Measurements from ENCODE around the gene PGAM1. TPM values are rescaled to one million over a fixed set of nuclear protein-coding genes. Genes with fewer than 3 reads are reported as not detected.
"Not testable (repeated sequence)": the region's sequence is repeated elsewhere in the genome, so short reads cannot be mapped to it uniquely, and the experiment has no call there.

The PGAM1 gene
- total RNA-seq, 1 donor from 2014 or later, result 356 TPM

DNA sequence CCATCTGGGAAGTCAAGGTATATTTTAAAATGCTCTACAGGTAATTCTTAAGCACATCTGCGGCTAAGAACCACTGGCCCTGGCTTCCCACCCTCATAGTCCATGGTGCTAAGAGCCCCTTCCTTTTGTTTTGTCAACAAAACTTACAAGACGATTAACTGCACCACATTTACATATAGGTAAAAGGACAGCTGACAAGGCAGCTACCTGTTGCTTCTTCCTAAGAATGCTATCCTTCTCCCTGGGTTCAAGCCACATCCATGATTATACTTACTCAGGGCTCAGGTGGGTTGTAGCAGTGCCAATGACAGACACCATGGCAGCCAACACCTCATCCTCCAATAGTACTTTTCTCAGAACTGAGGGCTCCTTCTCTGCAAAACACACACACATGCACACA lies 36.3 kb downstream of the PGAM1 start:
- no peaks in the 10 kb centered on the region for H3K27me3 ChIP-seq (ENCODE audit: control insufficient read depth, insufficient read depth, low read length)
- H3K4me3 ChIP-seq (ENCODE audit: low read depth, low read length), result no peak overlapping the region
- TF ChIP-seq, protein P1, sequence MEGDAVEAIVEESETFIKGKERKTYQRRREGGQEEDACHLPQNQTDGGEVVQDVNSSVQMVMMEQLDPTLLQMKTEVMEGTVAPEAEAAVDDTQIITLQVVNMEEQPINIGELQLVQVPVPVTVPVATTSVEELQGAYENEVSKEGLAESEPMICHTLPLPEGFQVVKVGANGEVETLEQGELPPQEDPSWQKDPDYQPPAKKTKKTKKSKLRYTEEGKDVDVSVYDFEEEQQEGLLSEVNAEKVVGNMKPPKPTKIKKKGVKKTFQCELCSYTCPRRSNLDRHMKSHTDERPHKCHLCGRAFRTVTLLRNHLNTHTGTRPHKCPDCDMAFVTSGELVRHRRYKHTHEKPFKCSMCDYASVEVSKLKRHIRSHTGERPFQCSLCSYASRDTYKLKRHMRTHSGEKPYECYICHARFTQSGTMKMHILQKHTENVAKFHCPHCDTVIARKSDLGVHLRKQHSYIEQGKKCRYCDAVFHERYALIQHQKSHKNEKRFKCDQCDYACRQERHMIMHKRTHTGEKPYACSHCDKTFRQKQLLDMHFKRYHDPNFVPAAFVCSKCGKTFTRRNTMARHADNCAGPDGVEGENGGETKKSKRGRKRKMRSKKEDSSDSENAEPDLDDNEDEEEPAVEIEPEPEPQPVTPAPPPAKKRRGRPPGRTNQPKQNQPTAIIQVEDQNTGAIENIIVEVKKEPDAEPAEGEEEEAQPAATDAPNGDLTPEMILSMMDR (IDR thresholded peaks at IDR 0.05; ENCODE audit: insufficient read depth, low read length, poor library complexity, severe bottlenecking), result no peak
- H3K36me3 ChIP-seq (ENCODE audit: control insufficient read depth, insufficient read depth, low read length), result peaks cover 1% of the 10 kb centered on the region
- no peak for DNase-seq (ENCODE audit: low read depth)

- DNase-seq (ENCODE audit: low read depth), result peak; percentile 19
- peaks cover 3% of the 10 kb centered on the region for H3K36me3 ChIP-seq (ENCODE audit: control insufficient read depth, insufficient read depth, low read length)
- TF ChIP-seq, protein P1 (IDR thresholded peaks at IDR 0.05; ENCODE audit: insufficient read depth, low read length, poor library complexity, severe bottlenecking), result peak; percentile 83
Measured at GRCh38 chr10:97463363-97464132, 37.6 kb downstream of the PGAM1 start.

DNA sequence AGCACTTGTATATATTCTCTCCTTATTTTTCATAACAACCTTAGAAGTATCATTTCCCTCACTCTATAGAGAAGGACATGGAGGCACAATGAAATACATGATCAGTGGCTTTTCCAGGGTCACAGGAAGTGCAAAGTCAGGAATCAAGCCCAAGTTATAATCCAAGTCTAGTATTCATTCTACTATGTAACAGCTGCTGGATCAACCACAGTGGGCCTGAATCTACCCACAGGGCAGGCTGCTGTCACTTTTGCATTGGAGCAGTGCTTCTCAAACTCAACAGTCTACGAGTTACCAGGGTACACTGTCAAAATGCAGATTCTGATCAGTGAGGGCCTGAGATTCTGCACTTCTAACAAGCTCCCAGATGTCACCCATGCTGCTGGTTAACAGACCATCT lies 38.2 kb downstream of the PGAM1 start:
- no peak for DNase-seq (ENCODE audit: low read depth)
- TF ChIP-seq, protein P1 (IDR thresholded peaks at IDR 0.05; ENCODE audit: insufficient read depth, low read length, poor library complexity, severe bottlenecking), result no peak
- Histone ChIP-seq H3K36me3 (ENCODE audit: control insufficient read depth, insufficient read depth, low read length) (peaks cover 6% of the 10 kb centered on the region), H3K4me3 (ENCODE audit: low read depth, low read length) (no peak overlapping the region), H3K27me3 (ENCODE audit: control insufficient read depth, insufficient read depth, low read length) (no peaks in the 10 kb centered on the region)

More at GRCh38 chr10:97463363-97464132, 37.6 kb downstream of the PGAM1 start:
- no peak overlapping the region for H3K4me3 ChIP-seq (ENCODE audit: low read depth, low read length)
- no peaks in the 10 kb centered on the region for H3K27me3 ChIP-seq (ENCODE audit: control insufficient read depth, insufficient read depth, low read length)

DNA sequence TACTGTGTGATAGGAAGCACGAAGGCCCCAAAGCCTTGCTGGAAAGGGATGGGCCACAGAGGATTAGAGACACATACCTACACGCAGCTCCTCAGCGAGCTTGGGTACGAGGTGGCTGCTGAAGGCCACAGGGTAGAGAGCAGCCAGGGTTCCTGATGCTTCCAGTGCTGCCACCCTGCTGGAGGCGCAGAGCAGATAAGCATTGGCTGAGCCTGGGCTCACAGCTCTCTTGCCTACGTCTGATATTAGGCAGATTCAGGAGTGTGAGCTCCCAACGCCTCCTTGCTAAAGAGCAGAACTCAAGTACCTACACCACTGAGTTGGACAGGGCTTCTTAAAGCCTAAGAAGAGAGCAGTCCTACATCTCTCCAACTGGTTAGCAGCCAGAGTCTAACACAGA lies 40.0 kb downstream of the PGAM1 start:
- TF ChIP-seq, protein P1 (IDR thresholded peaks at IDR 0.05; ENCODE audit: insufficient read depth, low read length, poor library complexity, severe bottlenecking), result no peak

GRCh38 chr10:97466755-97467154 lies 40.8 kb downstream of the PGAM1 start:
- DNase-seq (ENCODE audit: low read depth), result peak; percentile 43
- Histone ChIP-seq H3K36me3 (ENCODE audit: control insufficient read depth, insufficient read depth, low read length) (peaks cover 11% of the 10 kb centered on the region), H3K27me3 (ENCODE audit: control insufficient read depth, insufficient read depth, low read length) (no peaks in the 10 kb centered on the region), H3K4me3 (ENCODE audit: low read depth, low read length) (no peak overlapping the region)
- TF ChIP-seq, protein P1 (IDR thresholded peaks at IDR 0.05; ENCODE audit: insufficient read depth, low read length, poor library complexity, severe bottlenecking), result no peak

More for the DNA sequence above, 40.0 kb downstream of the PGAM1 start:
- no peak overlapping the region for H3K4me3 ChIP-seq (ENCODE audit: low read depth, low read length)
- DNase-seq (ENCODE audit: low read depth), result no peak
- no peaks in the 10 kb centered on the region for H3K27me3 ChIP-seq (ENCODE audit: control insufficient read depth, insufficient read depth, low read length)
- peaks cover 11% of the 10 kb centered on the region for H3K36me3 ChIP-seq (ENCODE audit: control insufficient read depth, insufficient read depth, low read length)

GRCh38 chr10:97468162-97468561 lies 42.2 kb downstream of the PGAM1 start:
- Histone ChIP-seq H3K27me3 (ENCODE audit: control insufficient read depth, insufficient read depth, low read length) (no peaks in the 10 kb centered on the region), H3K36me3 (ENCODE audit: control insufficient read depth, insufficient read depth, low read length) (peaks cover 11% of the 10 kb centered on the region), H3K4me3 (ENCODE audit: low read depth, low read length) (no peak overlapping the region)
- TF ChIP-seq, protein P1 (IDR thresholded peaks at IDR 0.05; ENCODE audit: insufficient read depth, low read length, poor library complexity, severe bottlenecking), result no peak
- DNase-seq (ENCODE audit: low read depth), result no peak

GRCh38 chr10:97468781-97469180 lies 42.8 kb downstream of the PGAM1 start:
- H3K36me3 ChIP-seq (ENCODE audit: control insufficient read depth, insufficient read depth, low read length), result peaks cover 11% of the 10 kb centered on the region
- H3K4me3 ChIP-seq (ENCODE audit: low read depth, low read length); H3K27me3 ChIP-seq (ENCODE audit: control insufficient read depth, insufficient read depth, low read length); DNase-seq (ENCODE audit: low read depth): not testable (repeated sequence)
